T-helper 9 cell (primary cell): ENCODE results near the gene ACTL8.

Experiments used
- DNase-seq: peaks from one replicate; pipeline ENCODE4 v3.0.0-alpha.2; 2020

ACTL8 gene

GRCh38 chr1:17851056-17851455, 95.9 kb downstream of the ACTL8 start:
- no peak for DNase-seq

GRCh38 chr1:17852383-17852782, 97.2 kb downstream of the ACTL8 start:
- no peak for DNase-seq

GRCh38 chr1:17853241-17853935, 98.3 kb downstream of the ACTL8 start:
- no peak for DNase-seq

GRCh38 chr1:17856496-17857108, 101.5 kb downstream of the ACTL8 start:
- DNase-seq = no peak

GRCh38 chr1:17857109-17857499, 102.0 kb downstream of the ACTL8 start:
- no peak for DNase-seq

GRCh38 chr1:17857996-17858395, 102.9 kb downstream of the ACTL8 start:
- DNase-seq = no peak

- no peak for DNase-seq
Observed at GRCh38 chr1:17860812-17861211, 105.7 kb downstream of the ACTL8 start.

GRCh38 chr1:17861685-17862084, 106.6 kb downstream of the ACTL8 start:
- DNase-seq = no peak

GRCh38 chr1:17862121-17862520, 107.0 kb downstream of the ACTL8 start:
- no peak for DNase-seq

- DNase-seq = no peak
Observed at GRCh38 chr1:17865912-17866739, 111.0 kb downstream of the ACTL8 start.

- no peak for DNase-seq
Observed at GRCh38 chr1:17866740-17867029, 111.6 kb downstream of the ACTL8 start.

GRCh38 chr1:17867470-17867869, 112.3 kb downstream of the ACTL8 start:
- no peak for DNase-seq

GRCh38 chr1:17869815-17870214, 114.7 kb downstream of the ACTL8 start:
- no peak for DNase-seq

GRCh38 chr1:17870679-17871078, 115.5 kb downstream of the ACTL8 start:
- DNase-seq = no peak

- DNase-seq = no peak
Observed at GRCh38 chr1:17873007-17873675, 118.0 kb downstream of the ACTL8 start.

GRCh38 chr1:17874231-17874630, 119.1 kb downstream of the ACTL8 start:
- DNase-seq = no peak

- no peak for DNase-seq
Observed at GRCh38 chr1:17874710-17875109, 119.6 kb downstream of the ACTL8 start.

- no peak for DNase-seq
Observed at GRCh38 chr1:17875171-17875881, 120.2 kb downstream of the ACTL8 start.

GRCh38 chr1:17875882-17876280, 120.7 kb downstream of the ACTL8 start:
- DNase-seq = no peak
